HG02763 (cell line): ENCODE data around the gene LEKR1.
A peak's percentile ranks its signal among the peaks of the same experiment; 100 is the strongest.
"Not testable (repeated sequence)": the region's sequence is repeated elsewhere in the genome, so short reads cannot be mapped to it uniquely, and the experiment has no call there.

Source experiments
- ATAC-seq: cut with Tn5 transposase; IDR thresholded peaks from one replicate; pipeline ENCODE4 v1.9.1; 2021; ENCODE audit warnings: mild to moderate bottlenecking, moderate library complexity; ENCODE audit not compliant: unreplicated experiment

The LEKR1 gene

DNA sequence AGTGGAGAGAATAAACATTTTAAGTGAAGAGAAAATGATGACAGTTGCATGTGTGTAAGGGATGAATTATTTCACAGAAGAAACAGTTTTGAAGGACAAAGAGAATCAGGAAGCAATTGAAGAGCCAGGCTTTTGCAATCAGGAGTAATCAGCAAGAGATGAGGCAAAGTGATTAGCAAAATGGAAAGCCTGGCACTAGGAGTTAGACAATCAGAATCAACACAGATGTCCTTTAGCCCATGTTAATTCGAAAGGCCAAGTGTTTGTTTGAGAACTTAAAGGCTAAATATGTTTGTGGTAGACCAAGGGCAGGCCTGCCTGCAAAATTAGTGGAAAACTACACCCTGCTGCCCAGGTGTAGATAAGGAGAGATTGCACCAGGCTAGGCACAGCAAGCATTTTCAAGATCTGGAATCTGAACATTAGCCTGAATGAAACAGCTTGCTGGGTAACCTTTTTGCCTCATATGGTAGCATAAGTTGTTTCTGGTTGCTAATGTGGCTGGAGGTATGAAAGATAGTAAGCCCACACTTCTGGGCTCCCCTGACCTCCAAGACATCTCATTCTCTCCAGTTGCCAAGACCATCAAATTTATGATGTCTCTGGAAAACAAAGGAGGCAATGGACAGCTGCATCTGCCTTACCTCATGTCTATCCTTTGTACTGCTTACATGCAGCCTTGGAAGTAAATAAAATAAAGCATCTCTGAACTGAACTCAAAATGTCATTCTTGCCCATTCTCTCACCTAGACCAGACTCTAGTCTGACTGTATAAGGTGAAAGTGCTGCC is 22.0 kb upstream of the LEKR1 start:
- no peak for ATAC-seq

DNA sequence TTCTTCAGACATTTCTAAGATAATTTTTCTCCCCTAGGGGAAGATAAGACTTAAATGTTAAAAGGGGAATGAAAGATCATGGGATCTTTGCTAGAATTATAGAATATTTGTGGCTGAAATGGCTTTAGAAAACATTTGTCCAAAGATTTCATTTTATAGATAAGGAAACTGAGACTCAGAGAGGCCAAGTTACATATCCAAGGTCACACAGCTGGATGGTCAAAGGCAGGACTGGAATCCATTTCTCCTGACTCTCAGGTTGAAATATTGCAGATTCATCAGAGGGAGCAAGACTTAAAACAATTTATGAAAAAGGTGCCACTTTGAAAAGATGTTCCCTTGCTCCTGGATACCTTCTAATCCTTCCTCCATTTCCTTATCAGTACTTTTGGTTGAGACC is 19.5 kb upstream of the LEKR1 start:
- no peak for ATAC-seq

DNA sequence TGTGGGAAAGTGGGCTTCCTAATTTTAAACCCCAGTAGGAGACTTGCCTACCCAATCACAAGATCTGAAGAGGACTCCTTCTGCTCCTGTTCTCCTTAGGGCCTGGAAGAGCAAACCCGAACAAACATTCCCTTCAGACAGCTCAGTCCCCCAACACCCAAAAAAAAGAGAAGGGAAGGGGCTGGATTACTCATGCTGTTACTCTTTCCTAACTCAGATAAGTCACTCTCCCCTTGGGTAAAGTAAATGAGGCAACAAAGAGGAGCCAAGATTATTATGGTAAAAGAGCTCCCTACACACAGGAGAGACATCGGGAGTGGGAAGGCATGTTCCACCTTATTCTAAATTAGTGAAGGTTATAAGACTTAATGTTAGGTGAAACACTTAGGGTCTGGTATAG is 18.1 kb upstream of the LEKR1 start:
- no peak for ATAC-seq

DNA sequence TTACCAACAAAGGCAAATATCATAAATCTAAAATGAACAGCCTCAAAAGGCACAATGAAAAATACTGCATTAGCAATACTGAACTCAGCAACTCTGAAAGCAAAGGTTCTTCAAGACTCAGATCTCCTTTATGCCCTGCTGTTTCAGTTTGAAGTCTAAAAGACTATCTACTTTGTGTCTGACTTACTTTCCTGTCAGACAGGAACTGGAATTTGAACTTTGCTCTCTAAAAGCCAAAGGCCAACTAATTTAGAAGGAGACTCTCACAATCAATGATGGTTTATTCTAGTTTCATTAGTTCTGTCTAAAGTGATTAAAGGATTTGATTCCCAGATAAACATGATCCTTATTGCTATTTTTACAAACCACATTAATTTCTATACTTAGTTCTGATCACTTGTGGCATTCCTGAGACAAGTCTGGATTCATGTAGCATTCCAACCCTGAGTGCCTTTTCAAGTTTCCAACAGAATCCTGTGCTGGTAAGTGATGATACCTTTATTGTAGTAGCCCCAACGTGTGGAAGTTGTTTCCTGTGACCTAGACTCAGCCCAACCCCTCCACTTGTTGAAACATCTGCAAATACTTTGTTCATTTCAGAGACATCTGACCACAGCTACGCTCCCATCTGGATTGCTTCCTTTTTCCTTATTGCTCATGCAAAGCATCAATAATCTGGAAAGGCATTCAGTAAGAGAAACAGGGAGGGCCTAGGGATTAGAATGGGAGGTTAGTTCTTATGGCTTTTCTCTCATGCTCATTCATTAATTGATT is 14.9 kb upstream of the LEKR1 start:
- ATAC-seq = no peak

DNA sequence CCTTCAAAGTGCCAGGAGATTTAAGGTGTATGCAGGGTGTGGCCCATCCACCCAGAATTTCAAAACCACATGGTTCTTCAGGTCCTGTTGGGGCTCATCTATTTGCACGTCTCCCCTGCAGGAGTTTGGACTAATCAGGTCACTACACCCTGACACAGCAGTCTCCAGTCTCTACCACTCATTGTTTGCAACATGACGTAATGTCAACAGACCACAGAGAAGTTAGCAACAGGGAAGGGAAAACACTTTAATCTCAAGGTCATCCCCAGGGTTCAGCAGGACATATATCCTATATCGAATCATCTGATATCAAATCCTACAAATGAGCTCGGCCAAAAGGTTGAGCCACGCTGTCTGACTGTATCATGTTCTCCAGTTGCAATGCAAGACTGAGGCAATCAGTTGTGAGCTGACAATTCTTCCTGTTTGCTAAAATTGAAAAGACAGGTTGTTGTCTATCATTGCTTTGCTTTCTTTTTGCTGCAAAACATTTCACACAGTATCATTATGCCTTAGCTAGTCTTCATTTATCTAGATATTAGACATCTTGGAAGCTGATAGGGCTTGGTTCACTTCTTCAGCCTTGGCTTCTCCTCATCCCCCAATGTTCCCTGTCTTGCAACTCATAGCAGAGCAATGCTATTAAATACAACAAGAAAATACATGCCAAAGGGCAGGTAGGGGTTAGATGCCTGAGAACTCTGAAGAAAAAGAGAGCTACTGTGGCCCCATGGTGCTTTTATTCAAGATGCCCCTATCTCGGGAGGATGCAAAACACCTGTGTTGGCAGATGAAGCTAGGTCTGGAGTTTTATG is 13.4 kb upstream of the LEKR1 start:
- no peak for ATAC-seq

DNA sequence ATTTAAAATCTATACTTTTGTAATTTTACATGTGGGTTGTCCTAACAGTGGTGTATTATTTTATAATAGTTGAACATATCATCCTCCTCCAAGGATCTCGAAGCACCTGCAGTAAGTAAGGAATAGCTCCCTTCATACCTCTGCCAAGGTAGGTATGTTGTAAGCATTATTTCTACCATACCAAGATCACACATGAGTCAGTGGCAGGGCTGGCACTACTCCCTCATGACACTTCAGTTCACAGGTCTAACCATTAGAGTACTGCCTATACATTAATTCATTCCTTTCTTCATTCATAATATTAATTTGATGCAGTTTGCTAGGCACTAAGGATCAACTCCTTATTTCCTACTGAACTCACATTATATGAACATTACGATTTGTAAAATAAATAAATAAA is 11.9 kb upstream of the LEKR1 start:
- ATAC-seq = no peak

DNA sequence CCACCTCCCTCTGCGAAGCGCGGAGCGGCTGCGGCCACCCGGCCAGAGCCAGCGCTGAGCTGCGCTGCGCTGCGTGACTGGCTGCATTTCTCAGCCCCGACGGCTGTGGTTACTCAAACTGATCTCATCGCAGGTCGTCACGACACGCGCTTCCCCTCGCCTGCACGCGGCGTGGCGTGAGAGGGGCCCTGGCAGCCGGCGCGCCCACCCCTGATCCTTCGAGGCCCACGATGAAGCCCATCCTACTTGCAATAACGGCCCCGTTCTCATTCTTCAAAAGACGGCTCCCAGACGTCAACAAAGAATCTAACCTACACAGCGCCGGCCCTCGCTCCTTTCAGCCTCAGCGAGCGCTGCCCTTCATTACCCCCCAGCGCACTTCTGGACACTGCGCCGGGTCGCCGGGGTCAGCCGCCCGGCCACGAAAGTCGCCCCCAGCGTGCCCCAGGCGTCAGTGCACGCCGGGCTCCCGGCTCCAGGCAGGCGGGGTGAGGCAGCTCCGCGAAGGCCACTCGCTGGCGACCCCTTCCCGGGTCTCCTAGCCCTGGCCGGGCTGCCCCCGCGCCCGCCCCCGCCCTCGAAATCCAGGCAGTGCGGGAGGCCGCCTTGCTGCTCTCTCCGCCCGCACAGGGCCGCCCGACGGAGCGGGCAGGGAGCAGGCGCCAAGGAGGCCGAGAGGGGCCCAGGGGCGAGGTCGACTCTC is 9.9 kb upstream of the LEKR1 start:
- peak; percentile 26 for ATAC-seq

DNA sequence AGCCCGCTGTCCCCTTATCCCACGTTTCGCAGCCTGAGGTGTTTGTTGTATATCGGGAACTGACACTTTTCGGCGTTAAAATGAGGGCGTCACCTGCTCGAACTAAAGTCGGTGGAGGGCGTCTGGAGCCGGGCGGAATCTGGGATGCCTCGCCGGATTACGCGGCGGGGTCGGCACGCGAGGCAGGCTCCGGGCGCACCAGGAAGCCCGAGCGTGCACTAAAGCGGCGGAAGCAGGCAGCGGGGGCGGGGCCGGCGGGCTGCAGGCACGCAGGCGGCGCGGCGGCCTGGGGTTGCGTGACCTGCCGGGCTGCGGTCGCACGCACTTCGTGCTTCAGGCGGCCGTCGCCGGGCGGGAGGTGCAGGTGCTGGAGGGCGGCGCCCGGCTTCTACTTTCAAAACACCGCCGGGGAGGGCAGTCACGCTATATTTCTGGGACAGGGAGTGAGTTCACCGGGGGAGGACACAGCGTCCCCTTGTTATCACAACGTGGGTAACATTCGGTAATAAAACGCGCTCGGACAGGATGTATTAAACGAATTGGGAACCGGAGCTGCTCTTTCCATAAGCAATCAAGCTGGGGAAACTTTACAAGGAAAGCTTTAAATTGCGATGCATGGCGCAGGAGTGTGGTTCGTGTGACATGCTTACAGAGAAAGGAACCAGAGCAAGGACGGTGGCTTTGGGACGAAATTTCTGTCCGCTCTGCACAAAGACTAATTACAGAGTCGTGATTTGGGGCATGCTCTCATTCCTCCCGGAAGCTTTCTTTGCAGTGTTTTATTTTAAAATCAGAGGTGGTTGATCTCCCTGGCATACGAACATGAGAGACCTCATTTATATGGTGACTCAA is 9.1 kb upstream of the LEKR1 start:
- ATAC-seq = peak; percentile 66

DNA sequence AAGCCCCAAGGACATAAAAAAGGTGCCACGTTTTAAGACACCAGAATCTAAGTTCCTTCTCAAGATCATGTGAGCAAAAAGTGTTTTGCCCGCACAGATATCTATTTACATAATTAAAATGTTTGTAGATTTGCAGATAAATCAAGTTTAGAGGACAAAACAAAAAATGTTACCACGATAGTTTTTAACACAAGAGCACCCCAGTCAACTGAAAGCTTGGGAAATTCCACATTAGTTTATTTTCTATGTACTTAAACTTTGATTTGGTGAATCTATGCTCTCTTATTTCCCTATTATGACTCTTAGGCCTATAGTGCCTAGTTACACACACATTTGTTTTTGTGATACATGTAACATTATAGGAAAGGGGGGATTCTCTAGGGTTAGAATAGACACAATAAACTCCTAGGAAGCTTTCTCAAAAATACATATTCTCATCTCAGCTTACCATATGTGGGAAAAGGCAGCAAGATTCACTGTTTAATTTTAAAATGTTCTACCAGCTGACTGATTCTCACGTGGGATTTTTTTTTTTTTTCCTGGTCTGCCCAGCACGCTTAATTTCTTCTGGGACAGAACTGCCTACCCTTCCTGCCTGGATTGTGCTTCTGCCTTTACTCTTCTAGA is 8.4 kb upstream of the LEKR1 start:
- no peak for ATAC-seq

DNA sequence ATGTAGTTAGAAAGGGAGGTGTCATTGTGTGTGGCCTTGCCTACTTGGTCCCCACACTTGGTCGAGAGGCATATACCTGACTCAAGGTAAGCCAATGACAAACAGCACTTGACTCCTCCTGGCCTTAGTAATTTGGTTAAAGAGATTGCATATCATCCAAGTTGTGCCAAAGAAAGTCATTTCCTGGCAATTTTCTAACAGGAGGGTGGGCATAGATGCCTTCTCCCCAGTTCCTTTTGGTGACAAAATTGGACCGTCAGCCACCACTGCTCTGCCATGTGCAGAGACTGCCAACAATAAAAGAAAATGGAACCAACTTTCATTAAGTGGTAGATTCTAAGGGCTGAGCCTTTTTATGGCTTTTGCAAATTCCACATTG is 7.9 kb upstream of the LEKR1 start:
- ATAC-seq = no peak

DNA sequence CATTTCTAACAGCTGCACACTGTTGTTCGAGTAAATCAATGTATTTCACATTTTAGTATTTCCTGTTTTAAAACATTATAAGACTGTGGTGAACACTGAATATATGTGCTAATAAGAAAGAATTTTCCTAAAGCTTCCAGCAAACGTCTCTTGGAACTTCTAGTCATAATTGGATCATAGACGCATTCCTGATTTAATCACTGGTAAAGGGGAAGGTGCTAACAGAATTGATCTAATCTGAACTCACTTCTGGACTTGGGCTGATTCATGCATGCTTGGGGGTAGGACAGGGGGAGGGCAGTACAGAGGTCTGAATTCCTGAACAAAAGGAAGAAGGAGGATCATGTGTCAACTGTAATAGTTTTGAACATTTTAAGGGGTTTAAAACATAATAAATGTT is 7.3 kb upstream of the LEKR1 start:
- ATAC-seq = no peak

DNA sequence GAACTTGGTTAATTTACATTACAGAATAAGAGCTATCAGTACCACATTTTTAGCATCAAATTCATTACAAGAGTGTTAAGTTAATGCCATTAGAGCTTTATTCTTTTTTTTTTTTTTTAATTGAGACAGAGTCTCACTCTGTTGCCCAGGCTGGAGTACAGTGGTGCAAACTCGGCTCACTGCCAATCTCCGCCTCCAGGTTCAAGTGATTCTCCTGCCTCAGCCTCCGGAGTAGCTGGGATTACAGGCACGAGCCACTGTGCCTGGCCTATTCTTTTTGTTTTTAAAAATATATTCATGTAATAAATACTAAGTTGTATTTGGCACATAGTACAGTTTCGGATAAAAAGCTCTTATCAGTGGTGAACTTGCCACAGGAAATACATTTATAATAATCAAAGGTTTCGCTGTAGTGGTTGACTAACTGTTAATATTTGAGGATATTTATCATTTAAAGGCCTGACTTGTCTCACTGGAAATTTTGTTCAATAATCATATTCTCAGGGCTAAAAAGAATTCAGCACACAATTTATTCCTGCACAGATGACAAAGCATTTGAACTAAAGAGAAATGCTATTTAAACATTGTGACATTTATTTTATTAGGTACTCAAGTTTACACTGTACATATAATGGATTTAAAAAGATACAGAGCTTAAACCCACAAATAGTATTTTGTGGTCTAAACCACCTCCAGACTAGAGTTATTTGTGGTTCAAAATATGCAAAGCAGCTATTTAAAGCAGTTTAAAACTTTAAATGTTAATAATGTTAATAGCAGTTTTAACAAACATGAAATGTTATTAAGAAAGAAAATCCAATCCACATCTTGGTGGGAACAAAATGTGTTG is 6.1 kb upstream of the LEKR1 start:
- no peak for ATAC-seq

DNA sequence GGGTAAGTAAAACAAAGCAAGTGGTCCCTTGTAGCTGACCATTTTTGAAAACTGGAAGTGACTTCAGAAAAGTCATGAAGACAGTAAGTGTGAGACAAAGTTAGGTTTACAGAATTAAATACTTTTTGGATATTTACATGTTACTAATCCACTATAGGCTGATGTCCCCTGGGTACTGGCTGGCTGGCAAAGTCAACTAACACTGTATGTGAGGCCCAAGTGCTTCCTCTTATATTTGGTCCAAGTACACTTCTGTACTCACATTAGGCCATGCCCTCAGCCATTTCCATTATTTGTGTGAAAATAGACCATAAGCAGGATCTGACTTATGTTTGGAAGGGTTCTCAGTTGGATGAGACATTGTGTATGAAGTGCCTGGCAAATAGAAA is 5.5 kb upstream of the LEKR1 start:
- ATAC-seq = no peak

DNA sequence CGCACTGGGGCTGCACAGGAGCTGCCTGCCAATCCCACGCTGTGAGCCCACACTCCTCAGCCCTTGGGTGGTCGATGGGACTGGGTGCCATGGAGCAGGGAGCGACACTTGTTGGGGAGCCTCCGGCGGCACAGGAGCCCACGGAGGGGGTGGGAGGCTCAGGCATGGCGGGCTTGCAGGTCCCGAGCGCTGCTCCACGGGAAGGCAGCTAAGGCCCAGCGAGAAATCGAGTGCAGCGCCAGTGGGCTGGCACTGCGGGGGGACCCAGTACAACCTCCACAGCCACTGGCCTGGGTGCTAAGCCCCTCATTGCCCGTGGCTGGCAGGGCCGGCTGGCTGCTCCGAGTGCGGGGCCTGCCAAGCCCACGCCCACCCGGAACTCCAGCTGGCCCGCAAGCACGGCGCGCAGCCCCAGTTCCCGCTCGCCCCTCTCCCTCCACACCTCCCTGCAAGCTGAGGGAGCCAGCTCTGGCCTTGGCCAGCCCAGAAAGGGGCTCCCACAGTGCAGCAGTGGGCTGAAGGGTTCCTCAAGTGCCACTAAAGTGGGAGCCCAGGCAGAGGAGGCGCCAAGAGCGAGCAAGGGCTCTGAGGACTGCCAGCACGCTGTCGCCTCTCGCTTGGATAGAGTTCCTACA is 3.4 kb upstream of the LEKR1 start:
- ATAC-seq = not testable (repeated sequence)

DNA sequence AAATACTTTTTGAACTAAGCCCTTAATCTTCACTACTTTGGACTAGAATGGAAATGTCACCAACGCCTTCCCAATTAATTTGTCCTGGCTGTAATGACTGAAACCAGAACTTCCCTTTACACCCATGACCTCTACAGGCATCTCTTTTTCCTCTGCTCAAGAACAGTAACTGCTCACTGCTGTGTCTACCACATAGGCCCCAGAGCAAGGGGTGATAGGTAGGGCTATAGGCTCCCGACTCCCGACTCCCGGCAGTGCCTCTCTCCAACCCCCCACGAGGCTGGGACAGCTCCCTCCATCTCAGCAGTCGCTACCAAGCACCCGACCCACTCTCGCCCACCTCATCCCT is 384 bp upstream of the LEKR1 start:
- ATAC-seq = peak; percentile 46

DNA sequence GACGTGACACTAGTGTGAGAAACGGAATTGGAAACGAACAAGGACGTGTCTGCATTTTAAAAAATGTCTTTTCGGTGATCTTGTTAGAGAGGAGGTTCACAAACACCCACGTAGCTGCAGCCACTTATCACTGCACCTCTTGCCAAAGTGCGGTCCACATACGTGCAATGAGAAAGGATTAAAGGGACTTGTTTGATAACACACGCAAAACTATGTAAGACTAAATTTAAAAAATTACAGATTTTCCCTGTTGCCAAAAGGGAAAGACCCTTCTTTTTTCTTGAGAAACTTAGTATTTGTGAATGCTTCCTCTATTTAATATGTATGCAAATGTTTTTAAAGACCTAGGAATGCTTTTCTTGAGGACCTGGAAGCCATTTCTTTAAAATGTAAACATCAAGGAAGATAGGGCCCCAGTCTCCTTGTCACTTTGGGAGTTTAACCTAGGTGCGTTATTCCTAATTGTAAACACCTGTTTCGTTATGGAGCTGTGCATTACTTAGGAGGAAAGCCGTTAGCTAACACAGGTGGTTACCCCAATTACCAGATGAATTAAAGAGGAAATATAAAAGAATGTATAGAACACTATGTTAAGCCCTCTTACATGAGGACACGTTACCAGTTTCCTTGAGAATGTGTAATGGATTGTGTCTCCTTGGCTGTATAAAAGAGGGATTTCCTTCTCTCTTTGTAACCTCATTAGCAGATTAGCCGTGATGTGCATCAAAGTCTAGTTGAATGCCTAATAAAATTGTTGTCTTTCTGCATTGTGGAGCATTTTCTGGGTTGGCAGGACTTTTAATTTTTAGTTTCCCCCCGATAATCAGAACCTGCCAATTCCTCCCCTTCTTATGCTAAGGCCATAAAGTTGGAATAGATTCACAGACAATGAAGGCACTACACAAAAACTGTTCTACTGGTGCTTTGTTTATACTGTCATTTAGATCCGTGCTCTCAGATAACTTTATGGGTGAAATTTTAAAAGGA is 1.0 kb downstream of the LEKR1 start:
- no peak for ATAC-seq

DNA sequence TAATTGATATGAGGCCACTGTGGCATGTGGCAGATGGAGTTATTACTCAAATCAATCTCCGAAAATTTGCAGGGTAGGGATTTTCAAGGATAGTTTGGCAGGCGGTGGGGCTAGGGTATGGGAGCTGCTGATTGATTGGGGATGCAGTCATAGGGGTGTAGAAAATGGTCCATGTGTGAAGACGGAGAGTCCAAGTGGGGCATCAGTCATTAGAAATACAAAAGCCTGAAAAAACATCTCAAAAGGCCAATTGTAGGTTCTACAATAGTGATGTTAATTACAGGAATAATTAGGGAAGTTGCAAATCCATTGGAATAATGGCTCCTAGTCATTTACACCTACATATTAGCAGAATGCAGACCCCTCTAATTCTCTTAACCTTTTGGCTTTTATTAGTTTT is 4.9 kb downstream of the LEKR1 start:
- ATAC-seq = no peak
